Sigmoid colon (tissue), 7 donors: ENCODE data around the gene BSND. TPM values are rescaled to one million over a fixed set of nuclear protein-coding genes. Genes with fewer than 3 reads are reported as not detected.

Experiments used
- DNase-seq: peaks from one replicate; pipeline ENCODE4 v3.0.0-alpha.2; 2019
- H3K27ac ChIP-seq, 4 donors: fragments of 200-600 bp; sonication (generic); one replicate each; pipeline ENCODE4 v1.5.1; 2016 to 2019; ENCODE audit warnings: mild to moderate bottlenecking in 1 of 4
- H3K27me3 ChIP-seq, 3 donors: fragments of 200-600 bp; sonication (generic); one replicate each; pipeline ENCODE4 v1.5.1; 2019; ENCODE audit warnings: mild to moderate bottlenecking in 1 of 3
- H3K36me3 ChIP-seq, 4 donors: fragments of 200-600 bp; sonication (generic); one replicate each; pipeline ENCODE4 v1.5.1; 2016 to 2019
- H3K4me1 ChIP-seq, 4 donors: fragments of 200-600 bp; sonication (generic); one replicate each; pipeline ENCODE4 v1.5.1; 2017 to 2019
- H3K4me3 ChIP-seq, 4 donors: fragments of 200-600 bp; sonication (generic); one replicate each; pipeline ENCODE4 v1.5.1; 2017 to 2019; ENCODE audit warnings: mild to moderate bottlenecking in 2 of 4, moderate library complexity in 1 of 4
- H3K9me3 ChIP-seq, 4 donors: fragments of 200-600 bp in 3 of 4; sonication (generic) in 3 of 4; one replicate each; pipeline versions ENCODE4 v1.5.1 to v1.6.1; 2013 to 2019
- EP300 ChIP-seq, 4 donors: sonication (generic); formaldehyde crosslinking; IDR thresholded peaks; one replicate each; pipeline ENCODE4 v1.6.1; 2017; ENCODE audit warnings: antibody characterized with exemption in 4 of 4
- POLR2A ChIP-seq, 2 donors: fragments of 450-650 bp; IDR thresholded peaks; one replicate each; pipeline ENCODE4 v1.6.1; 2016; ENCODE audit warnings: antibody characterized with exemption in 2 of 2, mild to moderate bottlenecking in 2 of 2, moderate library complexity in 2 of 2
- POLR2AphosphoS5 ChIP-seq, 4 donors: sonication (generic); formaldehyde crosslinking; IDR thresholded peaks; one replicate each; pipeline ENCODE4 v1.6.1; 2017; ENCODE audit warnings: antibody characterized with exemption in 4 of 4
- WGBS, 2 donors: extraction: QIAGEN DNeasy Blood & Tissue Kit; methylation state at CpG; one replicate each; pipeline ENCODE4 v1.1.7; 2013; 5-methylcytosine and 5-hydroxymethylcytosine counted together
- intact Hi-C: fragments of 100-400 bp; cut with DNase I; formaldehyde crosslinking; loops from one replicate; pipeline ENCODE4 v1.15.1; 2023
- polyA plus RNA-seq, 3 donors: library from polyadenylated mRNA; stranded (reverse); fragments of 200-250 nt; gene quantifications; one replicate each; pipeline ENCODE4 v1.2.3, GENCODE V29; 2013
- total RNA-seq, 4 donors: library from RNA; depleted of rRNA; stranded (reverse); fragments of >200 nt; gene quantifications; one replicate each; pipeline ENCODE4 v1.1.0, GENCODE V29; 2016
- TF ChIP-seq, protein P1 (sequence below), 4 experiments: fragments of 450-650 bp in 3 of 4; fragments of 200-600 bp in 1 of 4; IDR thresholded peaks; one replicate each; pipeline ENCODE4 v1.5.1; 2016 to 2019; ENCODE audit warnings: antibody characterized with exemption in 4 of 4, mild to moderate bottlenecking in 3 of 4, moderate library complexity in 2 of 4
- donor health status: healthy with polysubstance abuse.
- donor health status: Bipolar disorder and iron deficiency.
- donor health status: healthy.

Gene BSND
- total and polyA plus RNA-seq, 7 donors: not detected

DNA sequence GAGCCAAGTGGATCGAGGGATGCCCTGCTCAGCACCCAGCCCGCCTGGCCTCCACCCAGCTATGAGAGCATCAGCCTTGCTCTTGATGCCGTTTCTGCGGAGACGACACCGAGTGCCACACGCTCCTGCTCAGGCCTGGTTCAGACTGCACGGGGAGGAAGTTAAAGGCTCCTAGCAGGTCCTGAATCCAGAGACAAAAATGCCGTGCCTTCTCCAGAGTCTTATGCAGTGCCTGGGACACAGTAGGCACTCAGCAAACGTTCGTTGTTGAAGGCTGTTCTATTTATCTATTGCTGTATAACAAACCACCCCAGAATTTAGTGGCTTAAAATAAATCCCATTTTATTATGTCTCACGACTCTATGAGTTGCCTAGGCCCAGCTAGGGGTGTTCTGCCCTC, 6.8 kb upstream of the BSND start:
- 65 to 68% methylated on average over 12 of the region's 12 CpGs for WGBS, 2 donors
- intact Hi-C loops: no loop called here
- TF ChIP-seq POLR2A (IDR thresholded peaks at IDR 0.05) (no peak), EP300 (IDR thresholded peaks at IDR 0.05) (no peak), POLR2AphosphoS5 (IDR thresholded peaks at IDR 0.05) (no peak)
- TF ChIP-seq, protein P1, sequence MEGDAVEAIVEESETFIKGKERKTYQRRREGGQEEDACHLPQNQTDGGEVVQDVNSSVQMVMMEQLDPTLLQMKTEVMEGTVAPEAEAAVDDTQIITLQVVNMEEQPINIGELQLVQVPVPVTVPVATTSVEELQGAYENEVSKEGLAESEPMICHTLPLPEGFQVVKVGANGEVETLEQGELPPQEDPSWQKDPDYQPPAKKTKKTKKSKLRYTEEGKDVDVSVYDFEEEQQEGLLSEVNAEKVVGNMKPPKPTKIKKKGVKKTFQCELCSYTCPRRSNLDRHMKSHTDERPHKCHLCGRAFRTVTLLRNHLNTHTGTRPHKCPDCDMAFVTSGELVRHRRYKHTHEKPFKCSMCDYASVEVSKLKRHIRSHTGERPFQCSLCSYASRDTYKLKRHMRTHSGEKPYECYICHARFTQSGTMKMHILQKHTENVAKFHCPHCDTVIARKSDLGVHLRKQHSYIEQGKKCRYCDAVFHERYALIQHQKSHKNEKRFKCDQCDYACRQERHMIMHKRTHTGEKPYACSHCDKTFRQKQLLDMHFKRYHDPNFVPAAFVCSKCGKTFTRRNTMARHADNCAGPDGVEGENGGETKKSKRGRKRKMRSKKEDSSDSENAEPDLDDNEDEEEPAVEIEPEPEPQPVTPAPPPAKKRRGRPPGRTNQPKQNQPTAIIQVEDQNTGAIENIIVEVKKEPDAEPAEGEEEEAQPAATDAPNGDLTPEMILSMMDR (IDR thresholded peaks at IDR 0.05): no peak

DNA sequence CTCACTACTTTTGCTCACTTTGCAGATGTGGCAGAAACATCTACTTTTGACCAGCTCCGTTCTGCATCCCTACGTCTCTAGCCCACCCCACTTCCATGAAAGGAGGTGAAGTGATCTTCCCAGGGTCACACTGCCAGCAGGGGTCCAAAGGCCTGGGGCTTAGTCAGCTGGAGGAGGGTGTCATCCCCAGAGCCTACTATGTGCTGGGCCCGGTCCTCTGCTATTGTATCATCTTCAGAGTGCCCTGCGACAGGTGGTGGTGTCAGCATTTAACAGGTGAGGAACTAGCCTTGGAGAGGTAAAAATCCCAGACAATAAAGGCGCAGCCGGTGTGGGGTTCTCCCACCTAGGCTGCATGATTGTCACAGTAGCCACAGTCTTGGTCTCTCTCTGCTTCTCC, 5.6 kb upstream of the BSND start:
- no peak for DNase-seq
- H3K9me3 ChIP-seq: no peaks in the 10 kb centered on the region
- no peaks in the 10 kb centered on the region for H3K36me3 ChIP-seq
- no peak overlapping the region for H3K4me3 ChIP-seq
- WGBS, 2 donors: 93 to 96% methylated on average over 6 of the region's 6 CpGs
- peaks cover 0 to 33% (median 28%) of the 10 kb centered on the region in 4 donors for H3K4me1 ChIP-seq
- no peak overlapping the region for H3K27ac ChIP-seq
- H3K27me3 ChIP-seq: peaks cover 4 to 30% (median 18%) of the 10 kb centered on the region in 3 donors
- TF ChIP-seq POLR2AphosphoS5 (IDR thresholded peaks at IDR 0.05) (no peak), EP300 (IDR thresholded peaks at IDR 0.05) (no peak), POLR2A (IDR thresholded peaks at IDR 0.05) (no peak)
- TF ChIP-seq, protein P1 (IDR thresholded peaks at IDR 0.05): no peak
- intact Hi-C loops: no loop called here

More for the DNA sequence above, 6.8 kb upstream of the BSND start:
- H3K4me3 ChIP-seq: no peak overlapping the region
- H3K9me3 ChIP-seq: no peaks in the 10 kb centered on the region
- H3K27ac ChIP-seq: no peak overlapping the region
- peaks cover 0 to 18% (median 12%) of the 10 kb centered on the region in 3 donors for H3K27me3 ChIP-seq
- no peak for DNase-seq
- peaks cover 0 to 38% (median 31%) of the 10 kb centered on the region in 4 donors for H3K4me1 ChIP-seq
- no peaks in the 10 kb centered on the region for H3K36me3 ChIP-seq

DNA sequence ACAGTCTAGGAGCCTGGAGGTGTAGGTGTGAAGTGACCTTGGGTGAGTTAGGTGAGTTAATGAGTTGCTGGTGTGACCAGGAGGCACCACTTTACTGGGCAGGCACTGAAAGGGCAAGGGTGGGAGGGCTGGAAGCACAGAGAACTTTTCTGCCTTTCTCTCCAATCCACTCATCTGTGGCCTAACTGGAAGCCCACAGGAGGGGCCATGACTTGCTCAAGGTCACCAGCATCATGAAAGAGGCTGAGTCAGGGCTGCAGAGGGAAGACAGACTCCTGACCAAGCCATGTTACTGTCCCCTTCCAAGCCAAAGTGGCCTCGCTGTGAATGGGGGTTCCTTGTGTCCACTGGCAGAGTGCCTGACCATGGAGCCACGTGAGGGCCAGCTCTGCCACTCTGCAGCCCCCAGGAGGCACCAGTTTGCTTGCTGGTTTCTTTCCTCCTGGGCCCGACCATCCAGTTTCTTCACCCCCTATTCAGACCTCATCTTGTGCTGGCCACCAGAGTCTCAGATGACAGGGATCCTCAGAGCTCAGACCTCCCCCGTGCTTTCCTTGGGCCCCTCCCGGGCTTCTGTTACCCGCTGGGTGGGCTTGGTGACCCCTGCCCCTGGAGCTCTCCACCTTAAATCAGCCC, 4.3 kb upstream of the BSND start:
- H3K27ac ChIP-seq: no peak overlapping the region
- no peaks in the 10 kb centered on the region for H3K36me3 ChIP-seq
- intact Hi-C loops: no loop called here
- peaks cover 0 to 25% (median 21%) of the 10 kb centered on the region in 4 donors for H3K4me1 ChIP-seq
- no peaks in the 10 kb centered on the region for H3K9me3 ChIP-seq
- DNase-seq: no peak
- TF ChIP-seq EP300 (IDR thresholded peaks at IDR 0.05) (no peak), POLR2AphosphoS5 (IDR thresholded peaks at IDR 0.05) (no peak), POLR2A (IDR thresholded peaks at IDR 0.05) (no peak)
- TF ChIP-seq, protein P1 (IDR thresholded peaks at IDR 0.05): no peak
- no peak overlapping the region for H3K4me3 ChIP-seq
- 66 to 80% methylated on average over 6 of the region's 6 CpGs for WGBS, 2 donors
- peaks cover 4 to 37% (median 18%) of the 10 kb centered on the region in 3 donors for H3K27me3 ChIP-seq

DNA sequence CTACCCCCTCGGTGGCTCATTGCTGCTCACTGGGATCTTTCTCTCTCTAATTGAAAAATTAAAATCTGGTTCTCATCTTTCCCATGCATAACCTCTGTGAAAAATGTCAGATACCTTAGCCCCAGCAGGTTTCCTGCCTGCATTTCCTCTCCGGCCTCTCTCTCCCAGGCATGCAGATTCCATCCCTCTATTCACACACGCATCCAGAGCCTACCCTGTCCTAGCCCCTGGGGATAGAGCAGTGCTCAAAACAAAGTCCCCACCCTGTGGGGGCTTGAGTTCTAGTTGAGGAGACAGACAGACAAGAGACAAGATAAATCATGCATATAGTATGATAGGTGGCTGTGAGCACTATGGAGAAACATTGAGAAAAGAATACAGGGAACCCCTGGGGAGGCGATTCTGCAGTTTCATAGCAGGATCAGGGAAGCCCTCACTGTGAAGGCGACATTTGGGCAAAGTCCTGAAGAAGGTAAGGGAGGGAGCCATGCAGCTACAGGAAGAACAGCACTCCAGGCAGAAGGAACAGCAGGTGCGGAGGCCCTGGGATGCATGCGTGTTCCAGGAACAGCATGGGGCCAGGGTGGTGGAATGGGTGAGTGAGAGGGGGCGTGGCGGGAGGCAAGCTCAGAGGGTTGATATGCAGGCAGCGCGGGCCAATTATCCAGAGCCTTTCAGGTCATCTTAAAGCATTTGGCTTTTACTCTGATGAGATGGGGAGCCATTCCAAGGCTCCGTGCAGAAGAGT, 3.5 kb upstream of the BSND start:
- intact Hi-C loops: no loop called here
- TF ChIP-seq, protein P1 (IDR thresholded peaks at IDR 0.05): no peak
- TF ChIP-seq POLR2A (IDR thresholded peaks at IDR 0.05): no peak
- no peak for TF ChIP-seq POLR2AphosphoS5 (IDR thresholded peaks at IDR 0.05)
- no peak for TF ChIP-seq EP300 (IDR thresholded peaks at IDR 0.05)
- DNase-seq: no peak
- no peak overlapping the region for H3K4me3 ChIP-seq
- H3K36me3 ChIP-seq: no peaks in the 10 kb centered on the region
- 67 to 82% methylated on average over 12 of the region's 12 CpGs for WGBS, 2 donors
- peaks cover 4 to 42% (median 18%) of the 10 kb centered on the region in 3 donors for H3K27me3 ChIP-seq
- no peak overlapping the region for H3K27ac ChIP-seq
- H3K4me1 ChIP-seq: peaks cover 0 to 17% (median 14%) of the 10 kb centered on the region in 4 donors
- no peaks in the 10 kb centered on the region for H3K9me3 ChIP-seq
